Neuron (in vitro differentiated cells): Measurements from ENCODE around the gene MGMT.

ENCODE experiments used
- H2AFZ ChIP-seq: one replicate; pipeline ENCODE4 v1.6.1; 2013; ENCODE audit warnings: low read depth, mild to moderate bottlenecking, inconsistent platforms, low read length, moderate library complexity
- H3K27me3 ChIP-seq: one replicate; pipeline ENCODE4 v1.6.1; 2013; ENCODE audit warnings: low read length; ENCODE audit not compliant: insufficient read depth
- H3K36me3 ChIP-seq: one replicate; pipeline ENCODE4 v1.6.1; 2013; ENCODE audit warnings: low read length; ENCODE audit not compliant: insufficient read depth
- H3K4me1 ChIP-seq: one replicate; pipeline ENCODE4 v1.6.1; 2013; ENCODE audit warnings: low read length; ENCODE audit not compliant: insufficient read depth
- H3K4me3 ChIP-seq: 2 replicates; pipeline ENCODE4 v1.5.1; 2013; ENCODE audit warnings: mild to moderate bottlenecking, low read length, moderate library complexity
- H3K9me3 ChIP-seq: one replicate; pipeline ENCODE4 v1.6.1; 2013; ENCODE audit warnings: low read length

Gene MGMT

DNA sequence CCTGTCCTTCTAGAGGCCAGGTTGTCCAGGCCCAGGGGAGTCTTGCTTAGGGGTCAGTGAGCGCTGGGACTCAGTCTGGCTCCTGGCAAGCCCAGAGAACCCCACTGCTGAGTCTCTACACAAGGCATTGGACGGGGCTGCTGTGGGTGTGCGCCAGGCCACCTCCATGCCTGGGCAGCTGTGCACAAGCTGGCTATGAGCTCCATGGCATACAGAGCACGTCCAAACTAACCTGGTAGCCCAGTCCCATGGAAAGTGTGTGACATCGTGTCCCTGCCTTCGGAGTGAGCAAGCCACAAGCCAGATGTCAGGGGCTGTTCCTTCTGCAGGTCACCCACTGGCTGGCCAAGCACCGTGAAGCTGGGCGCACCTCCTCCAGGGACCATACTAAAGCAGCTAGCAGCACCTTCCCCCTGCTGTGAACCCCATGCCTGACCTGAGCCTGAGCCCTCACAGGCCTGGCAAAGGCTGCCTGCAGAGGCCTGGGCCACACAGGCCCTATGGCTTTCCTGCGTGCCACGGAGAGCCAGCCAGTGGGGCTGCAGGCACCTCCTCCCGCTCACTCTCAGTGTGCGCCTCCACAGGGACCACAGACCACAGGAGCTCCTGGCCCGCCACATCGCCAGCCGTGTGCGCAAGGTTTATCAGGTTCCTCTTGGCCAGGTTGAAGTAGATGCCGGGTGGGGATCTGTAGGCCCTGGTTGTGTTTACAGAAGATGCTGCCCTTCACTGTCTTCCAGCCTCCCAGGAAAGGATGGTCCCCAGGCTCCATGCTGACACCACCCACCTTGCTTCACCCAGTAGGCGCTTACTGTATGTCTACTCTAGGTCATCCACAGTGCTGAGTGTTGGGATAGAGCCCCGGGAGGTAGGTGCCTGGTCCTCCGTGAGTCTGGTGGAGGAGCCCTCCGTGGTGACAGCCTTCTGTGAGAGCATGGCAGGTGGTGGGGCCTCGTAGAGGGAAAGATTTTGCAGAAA lies 277.4 kb downstream of the MGMT start:
- Histone ChIP-seq H3K27me3 (no peaks in the 10 kb centered on the region), H3K4me3 (no peak overlapping the region), H3K9me3 (no peaks in the 10 kb centered on the region), H2AFZ (no peak overlapping the region), H3K36me3 (no peaks in the 10 kb centered on the region), H3K4me1 (no peaks in the 10 kb centered on the region)

- H3K27me3 ChIP-seq: no peaks in the 10 kb centered on the region
- H2AFZ ChIP-seq: no peak overlapping the region
- no peaks in the 10 kb centered on the region for H3K9me3 ChIP-seq
- no peaks in the 10 kb centered on the region for H3K4me1 ChIP-seq
- H3K36me3 ChIP-seq: no peaks in the 10 kb centered on the region
- no peak overlapping the region for H3K4me3 ChIP-seq
These were observed 278.2 kb downstream of the MGMT start for GRCh38 chr10:129745186-129745750.

- Histone ChIP-seq H3K9me3 (peaks cover 2% of the 10 kb centered on the region), H3K36me3 (no peaks in the 10 kb centered on the region), H3K4me1 (no peaks in the 10 kb centered on the region), H2AFZ (no peak overlapping the region), H3K4me3 (no peak overlapping the region), H3K27me3 (no peaks in the 10 kb centered on the region)
These were observed 287.4 kb downstream of the MGMT start for GRCh38 chr10:129754211-129755050.

DNA sequence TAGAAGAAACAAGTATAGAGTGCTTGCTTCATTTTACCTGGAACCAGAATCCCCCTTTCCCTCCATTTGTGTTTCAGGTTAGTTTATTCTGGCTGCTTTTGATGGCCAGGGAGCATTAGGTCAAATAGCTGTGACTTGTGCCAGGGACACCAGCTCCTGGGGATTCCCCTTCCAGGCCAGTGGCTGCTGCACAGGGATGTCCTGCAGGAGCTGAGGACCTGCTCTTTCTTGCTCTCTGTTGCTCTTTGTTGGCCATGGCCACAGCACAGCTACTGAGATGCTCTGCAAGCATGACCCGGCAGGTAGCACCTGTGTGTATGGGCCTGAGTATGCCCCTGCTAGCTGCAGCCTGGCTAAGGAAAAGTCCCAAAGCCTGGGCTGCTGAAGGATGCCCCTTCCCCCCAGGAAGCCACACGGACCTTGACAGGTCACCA lies 288.1 kb downstream of the MGMT start:
- H3K36me3 ChIP-seq: no peaks in the 10 kb centered on the region
- H3K27me3 ChIP-seq: no peaks in the 10 kb centered on the region
- H2AFZ ChIP-seq: no peak overlapping the region
- H3K4me1 ChIP-seq: no peaks in the 10 kb centered on the region
- peaks cover 2% of the 10 kb centered on the region for H3K9me3 ChIP-seq
- no peak overlapping the region for H3K4me3 ChIP-seq

DNA sequence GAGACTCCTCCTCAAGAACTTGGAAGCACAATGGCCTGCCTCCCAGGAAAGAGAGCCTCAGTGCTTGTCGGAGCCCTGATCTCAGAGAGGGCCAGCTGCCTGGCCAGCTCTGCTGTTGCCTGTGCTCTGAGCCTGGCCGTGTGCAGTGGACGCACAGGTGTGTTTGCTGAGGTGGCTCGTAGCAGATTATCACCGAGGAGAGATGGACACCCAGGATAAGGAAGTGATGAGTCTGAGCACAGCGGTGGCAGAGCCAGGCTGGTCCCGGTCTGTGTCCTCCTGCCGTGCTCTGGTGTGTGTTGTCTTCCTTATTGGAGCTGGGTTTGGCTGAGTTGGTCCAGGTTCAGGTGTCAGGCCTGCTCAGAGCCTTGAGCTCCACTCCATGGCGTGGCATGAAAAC lies 288.6 kb downstream of the MGMT start:
- H3K9me3 ChIP-seq: peaks cover 2% of the 10 kb centered on the region
- H3K27me3 ChIP-seq: no peaks in the 10 kb centered on the region
- H2AFZ ChIP-seq: no peak overlapping the region
- H3K36me3 ChIP-seq: no peaks in the 10 kb centered on the region
- no peaks in the 10 kb centered on the region for H3K4me1 ChIP-seq
- H3K4me3 ChIP-seq: no peak overlapping the region

DNA sequence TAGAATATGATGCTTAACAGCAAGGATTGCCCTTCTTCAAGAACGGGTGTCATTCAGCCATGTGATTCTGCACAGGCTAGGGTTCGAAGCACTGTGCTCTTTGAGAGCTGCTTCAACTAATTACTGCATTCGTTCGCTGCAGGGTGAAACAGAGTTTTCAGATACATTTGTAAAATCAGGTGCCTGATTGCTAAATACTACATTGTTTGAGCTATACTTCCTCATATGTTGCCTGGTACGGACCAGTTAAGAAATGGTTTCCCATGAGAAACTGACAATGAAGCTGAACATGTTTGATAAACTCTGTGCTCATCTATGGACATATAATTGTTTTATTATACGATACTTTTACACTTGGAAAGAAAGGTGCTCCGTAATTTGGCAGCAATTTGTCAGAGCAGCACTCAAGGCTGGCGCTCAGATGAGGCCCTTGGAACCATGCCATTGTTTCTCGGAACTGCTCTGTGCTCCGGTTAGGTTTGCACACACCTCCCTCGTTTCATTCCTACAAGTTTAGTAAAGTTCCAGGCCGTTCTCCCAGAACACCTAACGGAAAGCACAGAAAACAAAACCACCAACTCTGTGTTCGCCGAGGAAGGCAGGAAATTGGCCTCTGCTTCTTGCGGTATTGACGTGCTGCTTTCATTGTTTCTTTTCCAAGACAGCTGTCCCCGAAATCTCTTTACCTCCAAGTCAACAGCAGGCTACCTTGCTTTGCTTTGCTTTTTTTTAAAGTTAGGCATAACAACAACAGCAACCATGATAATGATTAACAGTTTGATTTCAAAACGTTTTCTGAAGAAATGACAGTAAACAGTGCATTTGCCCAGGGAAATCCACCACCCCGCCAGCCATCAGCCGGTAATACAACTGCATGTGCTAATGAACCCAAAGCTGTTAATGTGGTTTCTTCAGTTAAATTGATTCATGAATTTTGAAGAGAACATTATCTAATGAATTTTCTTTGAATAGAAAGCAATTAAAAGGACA lies 290.2 kb downstream of the MGMT start:
- Histone ChIP-seq H3K27me3 (peaks cover 2% of the 10 kb centered on the region), H3K4me1 (no peaks in the 10 kb centered on the region), H3K4me3 (no peak overlapping the region), H2AFZ (no peak overlapping the region), H3K9me3 (peaks cover 2% of the 10 kb centered on the region), H3K36me3 (no peaks in the 10 kb centered on the region)

- Histone ChIP-seq H3K4me3 (no peak overlapping the region), H3K9me3 (peaks cover 2% of the 10 kb centered on the region), H3K27me3 (peaks cover 2% of the 10 kb centered on the region), H3K36me3 (no peaks in the 10 kb centered on the region), H2AFZ (no peak overlapping the region), H3K4me1 (no peaks in the 10 kb centered on the region)
These were observed 291.4 kb downstream of the MGMT start for GRCh38 chr10:129758207-129759021.

GRCh38 chr10:129759214-129760002 lies 292.4 kb downstream of the MGMT start:
- no peaks in the 10 kb centered on the region for H3K36me3 ChIP-seq
- H3K4me3 ChIP-seq: no peak overlapping the region
- no peaks in the 10 kb centered on the region for H3K4me1 ChIP-seq
- peaks cover 2% of the 10 kb centered on the region for H3K9me3 ChIP-seq
- H2AFZ ChIP-seq: no peak overlapping the region
- peaks cover 2% of the 10 kb centered on the region for H3K27me3 ChIP-seq

DNA sequence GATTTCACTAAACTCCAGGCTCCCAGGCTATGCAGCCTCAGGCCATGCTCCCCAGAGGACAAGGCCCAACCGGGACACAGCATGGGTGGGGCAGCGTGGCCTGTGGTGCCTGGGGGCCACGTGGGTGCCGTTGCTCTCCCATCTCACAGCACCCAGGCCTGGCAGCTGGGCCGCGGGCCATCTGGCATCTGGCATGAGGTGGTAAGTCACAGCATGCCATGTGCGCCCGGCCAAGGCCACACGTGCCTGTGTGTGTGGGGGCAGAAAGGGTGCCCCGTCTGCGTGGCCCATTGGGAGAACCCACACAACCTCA lies 292.9 kb downstream of the MGMT start:
- Histone ChIP-seq H3K9me3 (no peaks in the 10 kb centered on the region), H3K4me1 (no peaks in the 10 kb centered on the region), H3K36me3 (no peaks in the 10 kb centered on the region), H3K4me3 (no peak overlapping the region), H2AFZ (no peak overlapping the region), H3K27me3 (peaks cover 6% of the 10 kb centered on the region)

- no peak overlapping the region for H3K4me3 ChIP-seq
- H3K9me3 ChIP-seq: no peaks in the 10 kb centered on the region
- peaks cover 8% of the 10 kb centered on the region for H3K27me3 ChIP-seq
- H3K36me3 ChIP-seq: no peaks in the 10 kb centered on the region
- no peaks in the 10 kb centered on the region for H3K4me1 ChIP-seq
- H2AFZ ChIP-seq: no peak overlapping the region
These were observed 293.4 kb downstream of the MGMT start for GRCh38 chr10:129760416-129760815.

- H3K4me3 ChIP-seq: no peak overlapping the region
- H2AFZ ChIP-seq: no peak overlapping the region
- no peaks in the 10 kb centered on the region for H3K9me3 ChIP-seq
- H3K36me3 ChIP-seq: no peaks in the 10 kb centered on the region
- no peaks in the 10 kb centered on the region for H3K4me1 ChIP-seq
- H3K27me3 ChIP-seq: peaks cover 8% of the 10 kb centered on the region
These were observed 294.3 kb downstream of the MGMT start for GRCh38 chr10:129761197-129761972.
